Measurements from ENCODE around the gene ZNF705A.
"Not testable (repeated sequence)": the region's sequence is repeated elsewhere in the genome, so short reads cannot be mapped to it uniquely, and the experiment has no call there.

The ZNF705A gene

DNA sequence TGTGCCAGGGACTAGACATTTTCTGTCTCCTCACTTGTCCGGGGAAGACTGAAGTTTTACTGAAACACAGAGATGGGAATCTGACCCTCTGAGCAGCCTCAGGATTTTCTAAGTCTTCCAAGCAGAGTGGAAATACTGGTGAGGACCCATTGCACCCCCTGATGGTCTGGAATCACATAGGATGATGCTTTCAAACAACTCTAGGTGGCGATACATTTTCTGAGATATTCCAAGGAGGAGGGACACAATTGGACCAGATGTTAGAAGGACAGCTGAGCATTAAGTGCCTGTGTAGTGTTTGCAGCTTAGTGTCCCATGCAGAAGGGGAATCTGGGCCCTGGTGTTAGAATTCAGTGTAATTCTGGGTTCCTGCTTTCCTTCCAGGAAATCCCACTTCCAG is 31.3 kb downstream of the ZNF705A start:
- DNase-seq, result not testable (repeated sequence)

DNA sequence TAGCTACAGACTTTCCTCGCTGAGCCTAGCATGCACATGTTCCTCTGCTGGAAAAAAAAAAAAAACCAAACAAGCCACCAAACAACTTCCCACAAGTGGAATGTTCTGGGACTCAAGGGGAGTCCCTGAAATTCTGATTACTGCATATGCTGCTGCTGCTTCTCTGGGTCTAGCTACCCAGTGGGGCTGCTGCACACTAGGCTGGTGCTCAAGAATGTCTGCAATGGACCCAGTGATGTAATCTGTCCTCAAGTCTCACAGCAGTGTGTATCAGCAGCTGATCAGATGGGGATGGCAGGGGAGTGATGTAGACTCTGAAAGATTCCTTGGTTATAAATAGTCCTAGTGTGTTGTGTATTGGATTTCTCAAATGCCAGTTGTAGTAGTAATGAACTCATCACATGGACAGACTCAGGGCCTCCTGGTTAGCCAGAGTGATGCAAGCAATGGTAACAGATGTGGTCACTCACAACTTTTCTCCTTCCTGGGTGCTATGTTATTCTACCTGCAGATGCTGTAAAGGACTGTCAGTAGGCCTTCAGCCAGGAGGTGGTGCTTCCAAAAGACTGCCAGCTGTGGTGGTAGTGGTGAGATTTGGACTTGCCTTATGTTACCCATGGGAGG is 41.0 kb downstream of the ZNF705A start:
- DNase-seq, result not testable (repeated sequence)

DNA sequence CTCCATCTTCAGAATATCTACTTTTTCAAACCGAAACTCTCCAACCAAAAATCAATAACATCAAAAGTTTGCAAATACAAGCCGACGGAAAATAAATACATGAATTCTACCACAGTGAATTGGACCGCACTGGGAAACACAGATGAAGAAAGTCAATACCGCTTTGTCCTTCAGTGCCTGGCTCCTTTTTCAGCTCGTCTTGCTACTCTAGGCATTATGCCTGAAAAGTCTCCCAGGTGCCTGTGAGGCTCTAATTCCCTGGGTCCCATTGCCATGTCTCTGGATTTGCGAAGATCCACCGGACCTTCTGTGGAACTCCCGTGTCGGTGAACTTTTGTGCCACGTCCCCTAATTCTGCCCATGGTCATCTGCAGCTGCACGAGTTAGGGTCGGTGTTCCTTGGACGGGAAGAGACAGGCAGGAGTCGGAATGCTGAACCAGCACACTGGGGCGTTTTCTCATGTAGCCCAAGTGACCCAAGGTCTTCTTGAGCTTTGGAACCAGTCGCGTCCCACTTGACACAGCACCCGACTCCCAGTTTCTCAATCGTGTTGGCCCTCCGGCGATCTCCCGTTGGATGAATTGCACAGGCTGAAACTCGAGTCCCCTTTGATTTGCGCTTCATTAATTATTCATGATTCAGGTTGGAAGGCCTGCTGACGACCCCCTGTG is 62.0 kb downstream of the ZNF705A start:
- DNase-seq, result not testable (repeated sequence)

DNA sequence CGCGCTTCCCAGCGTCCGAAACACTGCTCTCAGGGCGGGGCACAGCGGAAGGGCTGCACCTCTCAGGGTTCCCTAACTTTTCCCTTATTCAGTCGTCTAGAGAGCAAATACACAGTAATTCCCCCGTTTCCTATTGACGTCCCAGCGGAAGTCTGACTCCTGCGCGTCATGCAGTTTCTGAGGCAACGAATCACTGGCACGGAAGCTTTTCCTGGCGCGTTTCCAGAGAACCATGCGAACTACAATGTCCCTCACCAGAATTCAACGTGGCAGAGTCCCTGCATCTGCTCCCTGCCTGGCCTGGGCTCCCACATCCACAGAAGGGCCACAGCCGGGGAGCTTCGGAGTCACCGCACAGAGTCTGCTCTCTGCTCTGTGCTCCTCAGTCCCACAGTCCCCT is 64.6 kb downstream of the ZNF705A start:
- not testable (repeated sequence) for DNase-seq

DNA sequence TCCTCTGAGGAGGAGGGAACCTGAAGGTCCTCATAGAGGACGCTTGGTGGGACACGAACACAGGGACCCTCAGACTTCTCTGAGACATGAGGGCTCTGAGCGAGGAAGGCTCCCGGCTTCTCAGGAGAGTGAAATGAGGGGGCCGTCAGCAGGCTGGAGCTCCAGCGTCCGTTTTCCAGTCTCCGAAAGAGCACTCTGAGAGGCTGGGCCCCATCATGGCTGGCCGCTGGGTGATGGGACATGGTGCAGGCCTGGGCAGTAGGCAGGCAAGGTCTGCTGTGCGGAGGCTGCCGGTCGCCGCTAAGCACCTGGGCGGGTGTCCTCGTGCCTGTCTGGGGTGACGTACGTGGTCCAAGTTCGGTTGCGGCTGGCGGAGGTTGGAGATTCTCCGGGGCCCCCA is 65.0 kb downstream of the ZNF705A start:
- DNase-seq, result not testable (repeated sequence)

DNA sequence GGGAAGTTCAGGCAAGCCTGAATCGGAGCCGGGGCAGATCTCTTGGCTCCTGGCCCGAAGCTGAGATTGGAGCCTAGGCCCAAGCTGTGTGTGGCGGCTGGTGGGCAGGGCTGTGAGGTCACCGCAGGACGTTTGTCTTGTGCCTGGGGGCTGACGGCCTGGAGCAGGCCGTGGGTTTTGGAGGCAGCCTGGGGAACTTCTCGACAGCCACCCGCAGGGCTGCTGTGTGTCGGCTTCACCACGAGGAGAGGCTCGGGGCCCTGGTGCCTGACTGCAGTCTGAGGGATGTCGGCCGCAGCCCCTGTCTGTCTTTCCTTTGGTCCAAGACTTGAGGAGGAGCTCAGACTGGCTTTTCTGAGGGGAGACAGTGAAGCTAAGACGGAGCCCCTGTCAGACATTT is 65.5 kb downstream of the ZNF705A start:
- not testable (repeated sequence) for DNase-seq

DNA sequence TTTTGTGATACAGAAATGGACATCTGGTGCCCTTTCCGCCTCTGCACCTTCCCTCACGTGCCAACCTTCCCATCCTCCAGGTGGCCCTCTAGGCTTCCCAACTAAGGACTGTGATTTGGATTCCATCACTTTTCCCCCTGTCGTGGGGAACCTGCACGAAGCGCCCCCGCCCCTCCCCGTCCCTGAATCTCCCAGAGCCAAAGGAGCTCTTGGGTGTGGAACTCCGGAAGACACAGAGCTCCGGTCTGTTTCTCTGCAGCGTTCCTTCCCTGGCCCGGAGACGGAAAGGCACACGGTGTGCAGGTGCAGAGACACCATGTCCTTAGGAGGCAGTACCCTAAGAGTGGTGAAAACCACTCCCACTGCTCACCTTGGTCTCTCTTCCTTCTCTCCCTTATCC is 66.8 kb downstream of the ZNF705A start:
- not testable (repeated sequence) for DNase-seq

DNA sequence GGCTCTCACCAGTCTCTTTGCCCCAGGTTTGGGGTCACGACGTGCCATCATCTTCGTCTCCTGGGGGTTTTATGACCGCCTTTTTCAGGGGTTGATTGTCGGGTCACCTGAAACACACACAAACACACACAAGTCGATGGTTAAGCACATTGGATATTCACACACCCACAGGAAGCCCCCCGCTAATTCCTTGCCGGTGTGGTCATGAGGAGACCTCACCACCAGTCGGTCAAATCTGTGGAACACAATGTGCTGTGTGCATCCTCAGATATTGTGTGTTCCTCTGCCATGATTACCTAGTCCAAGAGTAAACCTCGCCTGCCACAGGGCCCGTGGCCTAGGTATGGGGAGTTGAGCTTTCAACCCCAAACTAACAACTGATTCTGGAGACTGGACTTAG is 68.0 kb downstream of the ZNF705A start:
- DNase-seq, result not testable (repeated sequence)

DNA sequence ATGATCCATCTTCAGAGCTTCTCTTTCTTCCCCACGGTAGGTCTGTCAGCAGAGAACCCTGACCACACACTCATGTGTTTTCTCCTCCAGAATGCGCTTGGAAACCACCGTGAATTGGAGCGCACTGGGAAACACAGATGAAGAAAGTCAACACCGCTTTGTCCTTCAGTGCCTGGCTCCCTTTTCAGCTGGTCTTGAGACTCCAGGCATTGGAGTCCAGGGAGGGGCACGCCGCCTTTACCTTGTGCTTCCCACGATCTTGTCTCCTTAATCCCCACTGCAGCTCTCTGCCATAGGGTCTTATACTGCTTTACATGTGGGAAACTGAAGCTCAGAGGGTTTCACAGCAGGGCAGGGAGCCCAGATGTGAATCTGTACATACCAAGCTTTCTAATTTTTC is 69.5 kb downstream of the ZNF705A start:
- DNase-seq, result no peak

DNA sequence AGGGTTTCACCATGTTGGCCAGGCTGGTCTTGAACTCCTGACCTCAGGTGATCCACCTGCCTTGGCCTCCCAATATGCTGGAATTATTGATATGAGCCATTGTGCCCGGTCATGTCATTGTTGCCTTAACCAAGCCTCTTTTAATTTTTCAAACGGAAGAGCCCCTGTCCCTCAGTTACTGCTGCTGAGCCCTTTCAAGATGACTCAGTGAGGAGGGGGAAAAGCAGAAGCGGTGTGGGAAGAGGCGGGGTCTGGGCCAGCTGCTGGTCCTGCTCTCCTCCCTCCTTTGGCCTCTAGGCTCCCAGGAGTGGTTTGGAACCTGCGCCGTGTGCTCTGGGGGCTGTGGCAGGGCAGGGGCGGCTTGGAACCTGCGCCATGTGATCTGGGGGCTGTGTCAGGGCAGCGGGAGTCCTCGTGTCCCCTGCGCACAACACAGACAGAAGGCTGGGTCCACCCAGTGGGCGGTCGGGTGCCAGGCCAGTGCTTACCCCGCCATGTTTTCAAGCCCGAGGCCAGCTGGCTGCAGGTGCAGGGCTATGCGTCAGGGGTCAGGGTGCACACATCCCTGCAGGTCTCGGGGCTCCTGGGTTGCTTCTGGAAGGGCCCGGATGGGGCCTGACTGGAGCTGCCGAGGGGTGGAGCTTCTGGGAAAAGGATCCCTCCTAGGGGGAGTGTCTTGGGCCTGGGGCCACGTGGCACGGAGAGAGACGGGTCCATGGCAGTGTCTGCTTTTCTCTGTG is 70.3 kb downstream of the ZNF705A start, which contains the start of gene FAM90A1:
TSS of gene FAM90A1 (minus strand) at position 627 of the 740 bp plus-strand sequence. CDS start 2,786 bp downstream, outside the sequence.
- not testable (repeated sequence) for DNase-seq

DNA sequence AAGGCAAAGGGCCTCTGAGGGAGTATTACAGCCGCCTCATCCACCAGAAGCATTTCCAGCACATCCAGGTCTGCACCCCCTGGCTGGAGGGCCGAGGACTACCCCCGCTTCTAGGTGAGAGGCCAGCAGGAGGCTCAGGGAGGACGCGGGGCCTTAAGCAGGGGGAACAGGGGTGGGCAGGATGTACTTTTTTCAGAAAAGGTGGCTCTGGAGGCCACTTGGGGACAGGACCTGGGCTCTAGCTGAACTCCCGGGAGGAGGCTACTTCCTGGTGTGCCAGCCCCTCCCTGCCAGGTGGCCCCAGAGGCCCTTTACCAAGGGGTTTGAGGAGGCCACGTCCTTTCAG is 70.9 kb downstream of the ZNF705A start:
- not testable (repeated sequence) for DNase-seq

DNA sequence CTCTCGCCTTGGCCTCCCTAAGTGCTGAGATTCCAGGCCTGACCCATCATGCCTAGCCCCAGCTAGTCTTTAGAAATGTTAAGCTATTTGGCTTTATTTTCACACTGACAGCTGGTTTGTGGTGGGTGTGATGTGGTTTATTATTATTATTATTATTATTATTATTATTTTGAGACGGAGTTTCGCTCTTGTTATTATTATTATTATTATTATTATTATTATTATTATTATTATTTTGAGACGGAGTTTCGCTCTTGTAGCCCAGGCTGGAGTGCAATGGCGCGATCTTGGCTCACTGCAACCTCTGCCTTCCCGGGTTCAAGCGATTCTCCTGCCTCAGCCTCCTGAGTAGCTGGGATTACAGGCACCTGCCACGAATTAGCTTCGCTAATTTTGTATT is 71.8 kb downstream of the ZNF705A start:
- DNase-seq, result not testable (repeated sequence)

DNA sequence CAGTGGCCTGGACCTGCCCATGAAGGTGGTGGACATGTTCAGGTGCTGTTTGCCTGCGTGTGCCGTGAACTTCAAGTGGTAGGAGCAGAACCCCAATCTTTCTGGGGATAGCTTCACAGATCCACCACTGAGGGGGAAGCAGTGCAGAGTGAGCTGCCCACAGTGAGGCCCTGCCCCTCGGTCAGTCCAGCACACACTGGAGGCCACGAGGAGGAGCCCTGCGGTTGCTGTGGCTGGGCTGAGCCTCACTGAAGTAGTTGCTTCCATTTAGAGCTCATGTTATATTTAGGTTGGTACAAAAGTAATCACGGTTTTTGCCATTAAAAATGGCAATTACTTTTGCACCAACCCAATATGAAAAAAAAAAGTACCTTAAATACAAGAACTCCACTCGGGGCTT is 72.7 kb downstream of the ZNF705A start:
- not testable (repeated sequence) for DNase-seq
